SHP77 treated with DMSO at 0.1 percent for 48 hours (cell line): ENCODE measurements around the gene ATP5ME.
"Not testable (repeated sequence)": the region's sequence is repeated elsewhere in the genome, so short reads cannot be mapped to it uniquely, and the experiment has no call there.

Experiments
- DNase-seq: peaks from one replicate; lab custom pipeline; 2025; lab: John Stamatoyannopoulos, UW

The ATP5ME gene

GRCh38 chr4:654503-654845, 19.6 kb downstream of the ATP5ME start:
- DNase-seq, result no peak

DNA sequence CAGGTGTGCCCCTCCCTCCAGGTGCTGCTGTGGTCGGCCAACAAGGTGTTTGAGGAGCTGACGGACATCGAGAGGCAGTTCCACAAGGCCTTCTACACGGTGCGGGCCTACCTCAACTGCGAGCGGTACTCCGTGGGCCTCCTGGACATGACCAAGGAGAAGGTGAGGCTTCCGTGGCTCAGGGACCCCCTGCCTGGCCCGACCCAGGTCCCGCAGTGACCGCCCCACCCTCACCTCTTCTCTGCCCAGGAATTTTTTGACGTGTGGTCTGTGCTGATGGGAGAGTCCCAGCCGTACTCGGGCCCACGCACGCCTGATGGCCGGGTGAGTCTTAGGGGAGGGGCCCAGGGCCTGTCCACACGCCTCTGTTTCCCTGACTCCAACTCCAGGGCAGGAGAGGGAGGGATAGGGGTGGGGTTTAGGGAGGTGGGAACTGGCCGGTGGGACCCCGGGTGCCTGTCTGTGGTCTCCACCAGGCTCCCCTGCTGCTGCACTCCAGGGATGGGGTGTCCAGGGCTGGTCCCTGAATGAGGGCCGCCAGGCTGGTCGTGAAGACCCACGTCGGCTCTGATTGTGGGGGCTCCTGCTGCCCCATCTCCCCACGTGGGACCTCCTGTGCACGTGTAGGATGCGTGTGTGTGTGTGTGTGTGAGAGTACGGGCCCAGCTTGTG, 20.1 kb downstream of the ATP5ME start:
- DNase-seq, result no peak

DNA sequence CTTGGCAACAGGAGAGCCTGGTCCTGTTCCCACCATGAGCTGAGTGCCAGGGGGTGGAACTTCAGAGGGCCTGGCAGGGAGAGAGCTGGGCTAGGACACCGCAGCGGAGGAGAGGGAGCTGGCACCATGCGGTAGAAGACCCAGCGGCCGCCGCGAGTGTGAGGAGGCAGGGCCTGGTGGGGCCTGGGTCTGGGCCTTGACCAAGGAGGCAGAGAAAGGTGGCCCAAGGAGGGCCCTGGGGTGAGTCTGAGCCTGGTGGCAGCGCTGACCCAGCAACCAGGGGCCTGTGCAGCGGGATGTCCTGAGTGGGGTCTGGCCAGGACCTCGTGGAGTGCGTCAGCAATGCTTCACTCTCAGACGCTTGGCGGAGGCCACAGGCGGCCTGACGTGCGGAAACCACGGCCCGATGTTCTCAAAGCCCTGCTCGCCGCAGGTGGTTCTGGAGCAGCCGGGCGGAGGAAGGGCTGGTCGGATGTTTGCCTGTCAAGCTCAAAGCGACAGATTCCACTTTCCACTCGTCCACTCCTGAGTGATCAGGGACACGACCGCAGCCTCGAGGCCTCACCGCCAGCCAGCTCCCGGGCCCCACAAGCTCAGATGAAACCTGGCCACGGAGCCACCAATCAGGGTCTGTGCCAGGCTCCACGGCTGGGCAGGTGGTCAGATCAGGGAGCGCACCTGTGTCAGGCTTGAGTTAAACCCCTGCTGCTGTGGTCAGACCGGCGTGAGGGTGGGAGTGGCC, 20.8 kb downstream of the ATP5ME start:
- DNase-seq, result no peak

DNA sequence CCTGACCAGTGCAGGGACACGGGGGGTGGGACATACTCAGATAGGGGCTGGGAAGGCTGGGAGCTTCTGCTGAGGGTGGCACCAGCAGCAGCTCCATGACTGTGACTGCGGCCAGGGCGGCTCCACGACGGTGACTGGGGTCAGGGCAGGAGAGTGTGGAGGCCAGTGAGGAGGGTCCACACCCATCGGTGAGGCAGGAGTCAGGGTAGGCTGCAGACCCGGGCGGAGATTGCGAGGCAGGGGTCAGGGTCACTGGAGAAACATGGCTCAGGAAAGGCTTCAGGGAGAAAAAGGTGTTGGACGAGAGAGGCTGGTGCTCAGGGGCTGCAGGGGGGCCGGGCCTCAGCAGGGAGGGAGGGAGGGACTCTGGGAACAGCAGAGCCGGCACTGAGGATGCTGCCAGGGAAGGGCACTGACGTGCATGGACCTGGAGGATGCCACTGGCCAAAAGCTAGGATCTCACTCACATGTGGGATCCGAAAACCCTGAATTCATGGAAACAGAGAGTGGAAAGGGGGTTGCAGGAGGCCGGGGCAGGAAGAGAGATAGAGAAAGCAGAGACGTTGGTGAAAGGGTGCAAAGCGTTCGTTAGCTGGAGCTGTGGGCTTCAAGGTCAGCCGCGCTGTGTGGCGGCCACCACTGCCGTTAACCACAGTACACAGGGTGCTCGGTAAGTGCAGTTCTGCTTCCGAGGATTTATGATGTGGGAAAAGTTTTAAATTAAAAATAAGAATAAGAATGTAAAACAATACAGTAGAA, 22.0 kb downstream of the ATP5ME start:
- DNase-seq, result no peak

GRCh38 chr4:650951-651883, 22.9 kb downstream of the ATP5ME start:
- DNase-seq, result no peak

- DNase-seq, result no peak
Observed at GRCh38 chr4:650461-650860, 23.6 kb downstream of the ATP5ME start.

DNA sequence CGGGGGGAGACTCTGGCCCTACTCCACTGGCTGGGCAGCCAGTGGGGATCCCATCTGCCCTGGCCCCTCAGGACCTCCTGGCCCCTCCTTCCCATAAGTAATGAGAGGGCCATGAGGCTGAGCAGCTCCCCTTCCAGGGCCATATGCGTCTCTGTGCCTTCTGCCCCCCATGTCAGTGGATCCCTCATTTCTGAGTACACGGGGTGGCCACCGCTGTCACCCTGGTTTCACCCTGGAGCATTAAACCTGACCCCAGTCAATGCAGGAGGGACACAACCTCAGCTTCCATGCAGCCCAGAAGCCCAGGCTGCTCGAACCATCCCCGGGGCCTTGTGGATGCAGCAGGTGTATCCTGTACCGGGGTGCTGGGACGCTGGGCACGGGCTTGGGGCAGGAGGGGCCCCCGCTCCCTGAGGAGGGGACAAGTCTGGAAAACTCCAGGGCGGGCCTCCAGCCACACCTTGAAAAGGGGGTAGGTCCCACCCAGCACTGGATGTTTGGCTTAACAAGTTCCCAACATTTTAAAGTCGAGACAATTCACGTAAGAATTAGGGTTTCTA, 24.2 kb downstream of the ATP5ME start:
- no peak for DNase-seq

GRCh38 chr4:649293-649625, 24.8 kb downstream of the ATP5ME start:
- no peak for DNase-seq

- DNase-seq, result no peak
Observed at GRCh38 chr4:648579-649292, 25.3 kb downstream of the ATP5ME start.

DNA sequence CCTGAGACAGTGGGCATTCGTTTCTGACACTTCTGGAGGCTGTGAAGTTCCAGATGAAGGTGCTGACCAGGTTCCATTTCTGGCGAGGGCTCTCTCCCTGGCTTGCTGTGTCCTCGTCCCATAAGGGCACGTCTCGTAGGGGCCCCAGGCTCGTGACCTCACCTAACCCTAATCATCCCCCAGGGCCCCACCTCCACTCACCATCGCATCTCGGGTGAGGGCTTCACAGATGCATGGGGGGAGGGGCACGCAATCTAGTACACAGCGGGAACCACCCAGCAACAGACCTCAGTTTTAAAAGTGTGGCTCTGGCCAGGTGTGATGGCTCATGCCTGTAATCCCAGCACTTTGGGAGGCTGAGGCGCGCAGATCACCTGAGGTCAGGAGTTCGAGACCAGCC, 26.6 kb downstream of the ATP5ME start:
- DNase-seq, result no peak

GRCh38 chr4:646460-646859, 27.6 kb downstream of the ATP5ME start:
- DNase-seq, result no peak

GRCh38 chr4:642366-642765, 31.7 kb downstream of the ATP5ME start:
- not testable (repeated sequence) for DNase-seq

GRCh38 chr4:637536-638280, 36.4 kb downstream of the ATP5ME start:
- DNase-seq, result no peak

DNA sequence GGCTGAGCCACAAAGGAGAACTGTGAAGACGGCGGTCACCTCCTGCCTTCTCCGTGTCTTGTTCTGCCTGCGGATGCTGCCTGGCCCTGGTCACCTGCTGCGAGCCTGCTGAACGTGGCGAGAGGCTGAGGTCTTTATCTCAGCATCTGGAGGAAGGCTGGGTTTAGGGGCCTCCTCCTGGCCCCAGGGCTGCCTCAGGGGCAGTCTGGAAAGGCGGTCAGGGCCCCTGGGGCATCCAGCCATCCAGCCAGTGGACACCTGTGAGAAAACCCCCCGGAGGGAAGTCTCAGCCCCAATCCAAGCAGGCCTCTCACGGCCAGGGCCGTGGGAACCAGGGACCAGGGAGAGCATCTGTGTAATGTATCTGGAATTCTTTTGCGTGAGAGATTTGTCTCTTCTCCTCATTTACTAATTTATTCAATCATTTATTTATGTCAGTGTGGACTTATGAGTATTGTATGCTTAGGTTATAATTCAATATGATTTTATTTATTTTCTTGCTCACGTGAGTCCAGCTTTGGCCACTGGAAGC, 37.4 kb downstream of the ATP5ME start:
- no peak for DNase-seq

DNA sequence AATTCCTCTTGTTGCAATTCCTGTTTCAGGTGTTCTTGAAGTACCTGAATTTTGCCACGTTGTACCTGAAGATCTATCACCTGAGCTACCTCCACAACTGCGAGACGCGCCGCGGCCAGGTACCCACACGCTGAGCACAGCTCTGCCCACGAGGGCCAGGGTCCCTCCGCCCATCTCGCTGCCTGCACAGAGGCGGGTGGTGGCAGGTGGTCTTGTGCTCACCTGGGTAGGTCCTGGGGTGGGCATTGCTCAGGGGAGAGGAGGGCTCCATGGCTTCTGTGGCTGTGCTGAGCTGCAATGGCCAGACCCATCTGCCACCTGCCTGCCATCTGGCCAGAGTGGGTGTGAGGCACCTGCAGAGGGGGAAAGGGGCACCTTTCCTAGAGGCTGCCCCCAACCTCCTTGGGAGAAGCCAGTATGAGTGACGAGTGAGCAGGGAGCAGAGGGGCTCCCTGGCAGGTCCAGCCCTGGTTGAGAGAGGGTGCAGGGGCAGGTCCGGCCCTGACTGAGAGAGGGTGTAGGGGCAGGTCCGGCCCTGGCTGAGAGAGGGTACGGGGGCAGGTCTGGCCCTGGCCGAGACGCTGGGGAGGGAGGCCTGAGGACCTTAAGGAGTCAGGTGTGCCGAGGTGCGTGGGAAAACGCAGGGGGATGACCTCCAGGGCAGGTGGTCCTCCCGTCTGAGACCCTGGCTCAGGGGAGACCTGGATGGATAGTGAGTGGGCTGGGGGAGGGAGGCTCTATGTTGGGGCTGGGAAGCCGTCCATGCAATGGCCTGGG, 38.0 kb downstream of the ATP5ME start:
- no peak for DNase-seq

DNA sequence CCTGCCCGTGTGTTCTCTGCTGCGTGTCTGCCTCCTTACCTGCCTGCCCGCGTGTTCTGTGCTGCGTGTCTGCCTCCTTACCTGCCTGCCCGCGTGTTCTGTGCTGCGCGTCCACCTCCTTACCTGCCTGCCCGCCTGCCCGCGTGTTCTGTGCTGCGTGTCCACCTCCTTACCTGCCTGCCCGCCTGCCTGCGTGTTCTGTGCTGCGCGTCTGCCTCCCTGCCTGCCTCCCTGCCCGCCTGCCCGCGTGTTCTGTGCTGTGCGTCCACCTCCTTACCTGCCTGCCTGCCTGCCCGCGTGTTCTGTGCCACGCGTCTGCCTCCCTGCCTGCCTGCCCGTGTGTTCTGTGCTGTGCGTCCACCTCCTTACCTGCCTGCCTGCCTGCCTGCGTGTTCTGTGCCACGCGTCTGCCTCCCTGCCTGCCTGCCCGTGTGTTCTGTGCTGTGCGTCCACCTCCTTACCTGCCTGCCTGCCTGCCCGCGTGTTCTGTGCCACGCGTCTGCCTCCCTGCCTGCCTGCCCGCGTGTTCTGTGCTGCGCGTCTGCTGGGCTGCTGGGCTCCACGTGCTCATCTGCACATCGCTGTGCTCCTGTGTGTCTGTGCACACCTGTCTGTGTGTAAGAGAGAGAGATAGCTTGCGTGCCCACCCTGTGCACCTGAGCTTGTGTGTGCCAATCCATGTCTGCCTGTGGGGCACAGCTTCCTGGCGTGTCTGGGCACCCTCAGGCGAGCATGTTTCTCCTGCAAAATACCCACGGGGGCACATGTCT, 38.8 kb downstream of the ATP5ME start:
- DNase-seq, result not testable (repeated sequence)

DNA sequence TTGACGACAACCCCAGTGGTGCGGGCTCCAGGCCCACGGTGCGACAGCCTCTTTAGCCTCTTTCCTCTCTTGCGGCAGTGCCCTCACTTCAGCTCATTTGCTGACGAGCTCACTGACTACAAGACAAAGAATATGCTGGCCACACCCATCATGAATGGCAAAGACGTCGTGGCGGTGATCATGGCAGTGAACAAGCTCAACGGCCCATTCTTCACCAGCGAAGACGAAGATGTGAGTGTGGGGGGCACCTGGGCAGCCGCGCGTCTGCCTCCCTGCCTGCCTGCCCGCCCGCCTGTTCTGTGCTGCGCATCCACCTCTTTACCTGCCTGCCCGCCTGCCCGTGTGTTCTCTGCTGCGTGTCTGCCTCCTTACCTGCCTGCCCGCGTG, 39.5 kb downstream of the ATP5ME start:
- DNase-seq, result no peak

DNA sequence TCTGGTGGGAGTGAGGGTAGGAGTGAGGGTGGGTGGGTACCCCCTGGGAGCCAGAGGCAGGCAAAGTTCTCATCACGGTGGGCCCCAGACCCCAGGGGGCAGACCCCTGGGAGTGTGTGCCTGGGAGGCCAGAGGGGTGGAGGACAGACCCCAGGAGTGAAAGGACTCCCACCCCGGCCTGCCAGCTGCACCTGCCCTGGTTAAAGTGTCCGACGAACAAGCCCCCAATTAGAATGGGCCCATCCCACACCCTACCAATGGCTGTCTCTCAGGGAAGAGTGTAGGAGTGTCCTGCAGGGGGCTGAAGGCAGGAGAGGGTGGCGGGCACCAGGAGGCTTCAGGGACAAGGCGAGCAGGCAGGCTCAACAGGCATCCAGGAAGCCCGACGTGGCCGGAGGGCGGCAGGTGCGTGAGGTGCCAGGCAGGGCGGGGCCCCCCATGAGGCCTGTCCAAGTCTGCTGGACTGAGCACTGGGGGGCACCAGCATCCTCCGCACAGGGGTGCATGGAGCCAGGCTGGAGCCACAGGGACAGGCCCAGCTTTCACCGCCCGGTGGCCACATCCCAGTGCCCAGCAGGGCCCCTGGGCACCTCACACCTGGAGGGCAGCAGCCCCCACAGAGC, 40.0 kb downstream of the ATP5ME start:
- DNase-seq, result no peak
